Left colon (tissue), 2 donors: ENCODE results near the gene SPAST. TPM values are rescaled to one million over a fixed set of nuclear protein-coding genes. Genes with fewer than 3 reads are reported as not detected.
"Not testable (repeated sequence)": the region's sequence is repeated elsewhere in the genome, so short reads cannot be mapped to it uniquely, and the experiment has no call there.

ENCODE experiments used
- ATAC-seq: fragments of 200-7000 bp; cut with Tn5 transposase; one replicate; pipeline ENCODE4 v1.9.1; 2020; ENCODE audit warnings: mild to moderate bottlenecking, moderate library complexity
- DNase-seq, 2 donors: peaks; one replicate each; pipeline ENCODE4 v3.0.0-alpha.2; 2020
- intact Hi-C, 2 donors: fragments of 100-400 bp; cut with DNase I in 1 of 2; cut with micrococcal nuclease in 1 of 2; formaldehyde crosslinking; loops; one replicate each; pipeline versions ENCODE4 v1.11.2 to v1.14.0; 2022; cut with DNase I, micrococcal nuclease
- long read RNA-seq: library from polyadenylated mRNA; unstranded; transcript quantifications from one replicate; pipeline ENCODE4 v2.0.0, GENCODE V29; 2021
- total RNA-seq, 2 donors: library from RNA; stranded (reverse); fragmentation: NEBNext Ultra II Directional; extraction: Animal tissue kit (Norgen Biotek cat#: 25700); gene quantifications; one replicate each; pipeline ENCODE4 v1.2.1, GENCODE V29; 2021
- donor health status: DM: no; HTN: no; CAD: no.
- donor health status: DM: yes; HTN: yes; CAD: no.

Gene SPAST
- total RNA-seq = 10 to 100 TPM; 18.6 TPM
- long read RNA-seq, full-length matches to known transcripts = 5 of 11 reads
- long read RNA-seq, partial matches to known transcripts = 2 of 11 reads
- long read RNA-seq, other reads (novel, unspliced or antisense) = 4 of 11 reads

- intact Hi-C loops = loop anchor here in 1 of 2 donors (10.0 kb wide), 1 partner anchor 91 kb away; no protein-coding TSS in a partner anchor
- peak; percentile 97 to 99 for DNase-seq
- peak; percentile 93 for ATAC-seq
Measured at GRCh38 chr2:32063310-32064020, at the start of gene SPAST. TSS of gene SPAST (plus strand) at chr2:32063556. CDS start at chr2:32063832, 276 bp downstream.

GRCh38 chr2:32018789-32019482 is 44.4 kb upstream of the SPAST start:
- intact Hi-C loops = not testable (repeated sequence)
- DNase-seq = peak in 1 of 2 donors; percentile 52
- peak; percentile 84 for ATAC-seq

- DNase-seq, ATAC-seq, intact Hi-C loops: not testable (repeated sequence)
Measured at GRCh38 chr2:32034198-32034887, 29.0 kb upstream of the SPAST start.

DNA sequence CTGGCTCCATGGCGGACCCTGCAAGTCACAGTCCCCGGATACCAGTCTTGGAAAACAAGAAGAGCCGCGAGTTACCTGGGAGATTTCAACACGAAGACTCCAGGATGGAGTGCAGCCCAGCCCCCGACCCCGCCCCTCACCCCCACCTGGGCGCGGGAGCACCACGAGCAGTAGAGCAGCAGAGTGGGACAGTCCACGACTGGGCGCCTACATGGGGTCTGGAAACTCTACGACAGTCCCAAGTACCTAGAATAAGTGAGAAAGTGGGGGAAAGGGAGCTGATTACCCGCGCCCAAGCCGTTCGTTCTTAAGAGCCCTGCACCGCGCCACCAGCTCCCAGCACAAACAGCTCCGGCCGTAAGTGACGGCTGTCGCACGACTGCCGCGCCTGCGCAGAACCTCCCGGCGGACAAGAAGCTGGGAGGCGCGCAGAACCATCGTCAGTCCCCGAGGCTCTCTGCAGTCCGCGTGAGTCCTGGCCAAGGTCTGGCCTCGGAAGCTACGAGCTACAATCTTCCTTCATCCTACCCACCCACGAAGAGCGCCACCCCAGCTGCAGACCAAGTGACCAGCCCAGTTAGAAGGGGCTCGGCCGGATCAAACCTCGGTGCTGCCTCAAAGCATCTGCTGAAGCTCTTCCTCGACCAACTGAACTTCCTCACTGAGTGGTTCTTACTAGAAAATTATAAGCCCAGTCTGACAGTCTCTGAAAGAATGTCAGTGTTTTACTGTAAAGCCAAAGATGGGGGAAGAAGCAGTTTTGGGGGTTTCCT is 23.7 kb upstream of the SPAST start, which contains the start of gene DPY30:
Gene DPY30, minus strand, starts transcription at position 359 of the 773 bp plus-strand sequence. Its CDS starts 349 bp downstream, at position 10.
- ATAC-seq = peak; percentile 99
- intact Hi-C loops = no loop called here

DNA sequence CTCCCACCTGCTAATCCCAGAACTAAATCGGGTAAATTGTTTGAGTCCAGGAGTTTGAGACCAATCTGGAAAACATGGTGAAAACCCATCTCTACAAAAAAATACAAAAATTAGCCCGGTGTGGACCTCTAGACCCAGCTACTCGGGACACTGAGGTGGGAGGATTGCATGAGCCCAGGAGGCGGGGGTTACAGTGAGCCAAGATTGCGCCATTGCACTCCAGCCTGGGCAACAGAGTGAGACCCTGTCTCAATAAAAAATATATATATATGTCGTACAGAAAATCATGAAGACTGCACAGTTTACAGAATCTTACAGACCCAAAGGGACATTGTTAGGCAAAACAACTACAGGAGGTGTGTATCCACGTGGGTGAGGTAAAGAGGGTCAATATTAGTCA is 19.8 kb upstream of the SPAST start:
- intact Hi-C loops = no loop called here
- DNase-seq (no peak), ATAC-seq (no peak)

More for the DNA sequence above, 23.7 kb upstream of the SPAST start, which contains the start of gene DPY30:
- DNase-seq = peak; percentile 91 to 93

GRCh38 chr2:32051836-32052439 is 11.4 kb upstream of the SPAST start:
- no peak for DNase-seq
- ATAC-seq = peak; percentile 45
- intact Hi-C loops = no loop called here

DNA sequence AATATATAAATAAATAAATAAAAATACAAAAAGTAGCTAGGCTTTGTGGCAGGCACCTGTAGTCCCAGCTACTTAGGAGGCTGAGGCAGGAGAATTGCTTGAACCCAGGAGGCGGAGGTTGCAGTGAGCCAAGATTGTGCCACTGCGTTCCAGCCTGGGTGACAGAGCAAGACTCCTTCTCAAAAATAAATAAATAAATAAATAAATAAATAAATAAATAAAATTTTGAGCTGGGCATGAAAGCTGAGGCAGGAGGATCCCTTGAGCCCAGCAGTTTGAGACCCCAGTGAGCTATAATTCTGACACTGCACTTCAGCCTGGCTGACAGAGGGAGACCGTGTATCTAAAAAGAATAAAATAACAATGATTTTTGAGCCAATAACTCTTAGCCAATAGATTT is 8.8 kb upstream of the SPAST start:
- ATAC-seq, DNase-seq, intact Hi-C loops: not testable (repeated sequence)

DNA sequence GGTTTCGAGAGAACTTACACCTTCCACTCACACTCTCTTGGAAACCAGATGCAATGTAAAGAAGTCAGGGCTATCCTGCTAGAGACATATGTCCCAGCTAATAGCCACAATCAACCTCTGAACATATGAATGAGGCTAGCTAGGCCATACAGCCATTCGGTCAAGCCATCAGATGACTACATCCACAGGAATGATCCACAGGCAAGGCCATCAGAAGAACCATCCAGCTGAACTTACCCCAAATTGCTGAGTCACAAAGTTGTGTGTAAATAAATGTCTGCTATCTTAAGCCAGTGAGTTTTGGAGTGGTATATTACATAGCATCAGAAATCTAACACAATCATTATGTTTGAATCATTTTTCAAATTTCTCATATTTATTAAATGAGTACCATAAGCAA is 5.2 kb upstream of the SPAST start:
- no peak for ATAC-seq
- DNase-seq = no peak
- intact Hi-C loops = no loop called here

DNA sequence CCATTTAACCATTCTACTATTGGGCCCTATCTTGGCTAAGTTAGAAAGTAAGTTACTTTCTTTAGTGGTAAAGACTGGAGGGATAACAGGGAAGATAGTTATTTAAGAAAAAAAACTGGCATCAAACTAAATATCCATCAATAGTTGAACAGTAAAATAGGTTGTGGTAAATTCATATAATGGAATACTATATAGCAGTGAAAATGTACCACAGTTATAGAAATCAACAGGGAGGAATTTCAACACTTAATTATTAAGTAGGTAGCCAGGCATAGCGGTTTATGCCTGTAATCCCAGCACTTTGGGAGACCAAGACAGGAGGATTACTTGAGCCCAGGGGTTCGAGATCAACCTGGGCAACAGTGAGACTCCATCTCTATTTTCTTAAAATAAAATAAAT is 3.1 kb upstream of the SPAST start:
- ATAC-seq (no peak), DNase-seq (no peak)
- intact Hi-C loops = loop anchor here in 1 of 2 donors (10.0 kb wide), 1 partner anchor 95 kb away; no protein-coding TSS in a partner anchor

DNA sequence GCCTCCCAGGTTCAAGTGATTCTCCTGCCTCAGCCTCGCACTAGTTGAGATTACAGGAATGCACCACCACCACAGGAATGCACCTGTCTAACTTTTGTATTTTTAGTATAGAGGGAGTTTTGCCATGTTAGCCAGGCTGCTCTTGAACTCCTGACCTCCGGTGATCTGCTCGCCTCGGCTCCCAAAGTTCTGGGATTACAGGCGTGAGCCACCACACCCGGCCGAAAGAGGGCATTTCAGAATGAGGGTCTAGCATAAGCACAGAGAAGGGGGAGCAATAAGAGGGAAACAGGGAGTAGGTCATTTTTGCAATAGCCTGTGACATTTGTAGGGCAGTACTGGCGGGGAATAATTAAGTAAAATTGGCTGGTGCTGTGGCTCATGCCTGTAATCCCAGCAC is 1.9 kb upstream of the SPAST start:
- intact Hi-C loops = loop anchor here in 1 of 2 donors (10.0 kb wide), 1 partner anchor 93 kb away; no protein-coding TSS in a partner anchor
- ATAC-seq (no peak), DNase-seq (no peak)

GRCh38 chr2:32061973-32062861 is 1.1 kb upstream of the SPAST start:
- ATAC-seq (peak; percentile 43), DNase-seq (peak; percentile 53 to 56)
- intact Hi-C loops = loop anchor here in 1 of 2 donors (10.0 kb wide), 1 partner anchor 93 kb away; no protein-coding TSS in a partner anchor

- DNase-seq (peak in 1 of 2 donors; percentile 36), ATAC-seq (peak; percentile 6)
- intact Hi-C loops = loop anchor here in 1 of 2 donors (10.0 kb wide), 1 partner anchor 91 kb away; no protein-coding TSS in a partner anchor
Measured at GRCh38 chr2:32064021-32064601, 755 bp downstream of the SPAST start.

GRCh38 chr2:32064713-32065112 is 1.4 kb downstream of the SPAST start:
- DNase-seq (no peak), ATAC-seq (no peak)
- intact Hi-C loops = loop anchor here in 1 of 2 donors (10.0 kb wide), 1 partner anchor 90 kb away; no protein-coding TSS in a partner anchor

DNA sequence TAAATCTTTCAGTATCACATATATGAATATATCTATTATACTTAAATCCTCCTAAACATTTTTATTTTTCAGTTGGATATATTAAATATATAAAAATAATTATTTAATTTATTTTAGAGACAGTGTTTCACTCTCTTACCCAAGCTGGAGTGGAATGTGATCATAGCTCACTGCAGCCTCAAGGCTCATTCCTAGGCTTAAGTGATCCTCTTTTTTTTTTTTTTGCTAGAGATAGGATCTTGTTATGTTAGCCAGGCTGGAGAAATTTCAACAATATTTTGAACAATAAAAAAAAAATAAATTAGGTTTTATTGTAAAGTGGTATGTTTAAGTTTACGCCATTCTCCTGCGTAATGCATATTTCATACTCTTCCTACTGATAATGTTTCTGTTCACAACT is 4.2 kb downstream of the SPAST start:
- intact Hi-C loops = loop anchor here in 1 of 2 donors (10.0 kb wide), 1 partner anchor 87 kb away; no protein-coding TSS in a partner anchor
- ATAC-seq = no peak

DNA sequence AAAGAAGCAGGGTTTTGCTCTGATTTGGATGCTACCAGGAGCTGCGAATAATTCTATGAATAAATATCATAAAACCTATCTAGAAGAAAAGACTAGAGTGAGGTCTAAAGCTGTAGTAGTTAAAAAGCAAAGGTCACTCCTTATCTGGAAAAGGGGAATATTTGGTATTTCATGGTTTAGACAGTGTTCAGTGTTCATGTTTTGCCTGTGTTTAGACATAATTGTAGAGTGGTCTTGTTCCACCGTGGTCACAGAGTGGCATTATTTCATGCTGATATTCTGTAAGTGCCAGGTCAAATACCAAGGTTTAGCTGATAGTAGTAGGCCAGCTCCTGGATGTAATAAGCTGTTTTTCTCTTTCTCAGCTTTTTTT is 10.8 kb downstream of the SPAST start:
- DNase-seq (no peak), ATAC-seq (peak; percentile 14)
- intact Hi-C loops = no loop called here

More for the DNA sequence above, 4.2 kb downstream of the SPAST start:
- DNase-seq = no peak

- DNase-seq (no peak), ATAC-seq (no peak)
- intact Hi-C loops = no loop called here
Measured at GRCh38 chr2:32095671-32096070, 32.3 kb downstream of the SPAST start.
